HG03060 (cell line): ENCODE results near the gene DOCK1.

ENCODE experiments used
- ATAC-seq: cut with Tn5 transposase; IDR thresholded peaks from one replicate; pipeline ENCODE4 v1.9.1; 2021; ENCODE audit warnings: low read depth, moderate number of reproducible peaks; ENCODE audit not compliant: unreplicated experiment

Gene DOCK1

DNA sequence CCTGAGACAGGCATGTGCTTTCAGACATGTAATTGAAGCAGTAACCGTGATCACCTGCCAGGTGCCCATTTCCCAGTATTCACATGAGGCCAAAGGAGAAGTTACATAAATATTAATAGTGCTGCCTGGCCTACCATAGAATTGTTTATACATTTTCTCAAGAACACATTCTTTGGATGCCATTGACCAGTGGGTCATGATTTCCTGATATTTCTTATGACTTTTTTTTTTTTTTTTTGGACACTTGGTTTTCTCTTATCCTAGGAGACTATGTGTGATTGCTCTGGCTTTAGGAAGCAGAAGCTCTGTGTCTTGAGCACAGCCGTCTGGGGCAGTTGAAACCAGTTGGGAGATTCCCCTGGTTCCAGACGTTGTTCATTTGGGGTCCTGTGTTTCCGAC lies 500.0 kb downstream of the DOCK1 start:
- no peak for ATAC-seq

GRCh38 chr10:127406018-127406550 lies 500.9 kb downstream of the DOCK1 start:
- no peak for ATAC-seq

GRCh38 chr10:127407551-127407950 lies 502.3 kb downstream of the DOCK1 start:
- ATAC-seq = no peak

DNA sequence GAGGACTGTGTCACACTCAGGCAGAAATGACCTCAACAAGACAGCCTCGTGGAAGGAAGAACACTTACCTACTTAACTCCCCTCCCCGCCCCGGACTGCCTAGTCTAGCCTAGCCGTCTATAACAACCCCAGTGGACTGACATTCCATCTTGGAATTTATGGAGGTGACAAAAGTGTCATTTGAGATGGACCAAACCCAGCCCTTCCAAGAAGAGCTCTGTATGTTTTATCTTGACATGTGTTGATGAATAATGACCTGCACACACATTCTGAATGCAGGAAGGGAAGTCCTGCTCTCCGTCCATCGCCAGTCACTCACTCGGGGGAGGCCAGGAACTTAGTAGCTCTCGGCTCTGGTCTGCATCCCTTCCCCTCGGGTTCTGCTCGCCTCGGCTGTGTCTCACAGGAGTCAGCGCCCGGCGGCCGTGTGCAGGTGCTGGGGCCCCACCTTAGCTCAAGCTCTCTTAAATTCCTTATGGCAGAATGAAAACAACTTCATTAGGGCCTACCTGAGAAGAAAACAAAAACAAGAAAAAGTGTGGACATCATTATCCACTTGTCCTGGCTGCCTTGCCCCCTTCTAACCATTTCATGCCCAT lies 503.0 kb downstream of the DOCK1 start:
- ATAC-seq = no peak

DNA sequence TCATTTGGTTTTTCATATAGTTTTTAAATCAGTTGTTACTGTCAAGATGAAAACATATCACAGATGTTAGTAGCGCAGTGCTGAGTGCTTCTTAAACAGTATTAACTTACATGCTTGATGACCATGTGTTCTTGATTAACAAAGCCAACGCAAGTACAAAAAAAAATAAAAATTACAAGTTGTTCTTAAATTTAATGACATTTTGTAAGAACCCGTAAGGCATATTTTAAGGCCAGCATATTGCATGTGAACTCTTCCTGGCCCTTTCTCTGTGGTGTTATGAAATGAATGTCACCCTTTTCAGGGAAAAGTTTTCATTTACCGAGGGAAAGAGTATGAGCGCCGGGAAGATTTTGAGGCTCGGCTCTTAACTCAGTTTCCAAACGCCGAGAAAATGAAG lies 503.5 kb downstream of the DOCK1 start:
- ATAC-seq = no peak

- ATAC-seq = no peak
These were observed 504.8 kb downstream of the DOCK1 start for GRCh38 chr10:127410030-127410429.

- ATAC-seq = no peak
These were observed 505.8 kb downstream of the DOCK1 start for GRCh38 chr10:127411062-127411461.

DNA sequence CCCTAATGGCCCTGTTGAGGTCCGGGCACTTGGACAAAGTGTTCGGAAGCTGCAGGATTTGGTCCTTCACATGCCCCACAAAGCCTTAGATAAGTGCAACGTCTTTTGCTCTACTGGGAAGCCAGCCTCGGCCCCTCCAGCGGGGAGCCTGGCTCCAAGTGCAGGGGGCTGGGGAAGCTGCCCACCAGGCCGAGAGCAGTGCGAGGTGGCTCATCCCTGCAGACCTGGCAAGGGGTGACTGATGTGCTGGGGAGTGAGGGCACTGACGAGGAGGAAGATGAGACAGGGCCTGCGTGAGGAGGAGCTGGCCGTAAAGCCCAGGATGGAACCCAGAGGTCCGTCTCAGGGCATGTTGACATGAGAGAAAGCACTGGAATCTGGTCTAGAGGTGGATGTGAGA lies 508.1 kb downstream of the DOCK1 start:
- no peak for ATAC-seq

DNA sequence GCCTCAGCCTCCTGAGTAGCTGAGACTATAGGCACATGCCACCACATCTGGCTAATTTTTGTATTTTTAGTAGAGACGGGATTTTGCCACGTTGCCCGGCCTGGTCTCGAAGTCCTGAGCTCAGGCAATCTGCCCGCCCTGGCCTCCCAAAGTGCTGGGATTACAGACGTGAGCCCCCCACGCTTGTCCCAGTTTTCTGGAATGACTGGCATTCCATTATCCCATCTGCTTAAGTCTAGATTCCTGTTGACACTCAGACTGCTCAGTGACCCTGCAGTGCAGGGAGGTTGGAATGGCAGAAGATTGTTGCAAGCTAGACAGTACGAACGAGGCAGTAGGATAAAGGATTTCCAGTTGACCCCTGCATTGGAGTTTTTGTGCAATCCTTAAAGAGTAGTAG lies 508.8 kb downstream of the DOCK1 start:
- ATAC-seq = no peak

DNA sequence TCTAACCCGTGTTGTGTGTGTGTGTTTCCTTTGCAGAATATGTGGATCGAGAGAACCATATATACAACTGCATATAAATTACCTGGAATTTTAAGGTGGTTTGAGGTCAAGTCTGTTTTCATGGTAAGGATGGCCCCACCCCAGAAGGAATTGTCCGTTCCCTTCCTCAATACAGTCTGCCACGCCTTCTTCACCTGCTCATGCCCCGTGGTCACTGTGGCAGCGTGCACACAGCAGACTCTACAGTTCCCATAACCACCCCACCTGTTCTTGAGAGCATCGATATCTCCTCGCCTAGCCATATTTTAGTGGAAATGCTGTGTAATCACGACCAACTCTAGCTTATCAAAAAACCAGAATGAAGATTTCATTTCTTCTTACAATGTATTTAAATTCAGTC lies 509.9 kb downstream of the DOCK1 start:
- no peak for ATAC-seq

- ATAC-seq = no peak
These were observed 510.8 kb downstream of the DOCK1 start for GRCh38 chr10:127415901-127416581.

- ATAC-seq = no peak
These were observed 511.8 kb downstream of the DOCK1 start for GRCh38 chr10:127417031-127417430.

GRCh38 chr10:127417686-127418401 lies 512.6 kb downstream of the DOCK1 start:
- no peak for ATAC-seq

- ATAC-seq = no peak
These were observed 513.4 kb downstream of the DOCK1 start for GRCh38 chr10:127418536-127419168.

- ATAC-seq = no peak
These were observed 515.0 kb downstream of the DOCK1 start for GRCh38 chr10:127420138-127420684.

- no peak for ATAC-seq
These were observed 518.1 kb downstream of the DOCK1 start for GRCh38 chr10:127423218-127423915.

GRCh38 chr10:127424594-127425264 lies 519.5 kb downstream of the DOCK1 start:
- no peak for ATAC-seq

DNA sequence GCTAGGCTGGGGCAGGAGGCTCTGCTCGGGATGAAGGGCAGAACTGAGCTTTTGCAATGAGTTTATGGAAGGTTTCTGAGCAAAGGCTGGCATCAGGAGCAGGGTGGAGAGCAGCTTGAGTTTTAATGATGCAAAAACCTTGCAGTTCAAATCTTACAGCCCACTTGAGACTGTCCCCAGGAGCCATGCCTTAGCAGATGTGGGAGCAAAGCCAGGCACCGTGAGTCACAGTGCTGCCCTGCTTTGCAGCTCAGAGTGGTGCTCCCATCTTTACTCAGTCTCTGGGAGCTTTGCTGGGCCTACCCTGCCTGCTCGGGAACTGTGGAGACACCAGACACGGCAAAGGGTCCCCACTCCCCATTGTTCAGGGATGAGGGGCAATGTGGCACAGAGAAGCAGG lies 521.5 kb downstream of the DOCK1 start:
- ATAC-seq = no peak

DNA sequence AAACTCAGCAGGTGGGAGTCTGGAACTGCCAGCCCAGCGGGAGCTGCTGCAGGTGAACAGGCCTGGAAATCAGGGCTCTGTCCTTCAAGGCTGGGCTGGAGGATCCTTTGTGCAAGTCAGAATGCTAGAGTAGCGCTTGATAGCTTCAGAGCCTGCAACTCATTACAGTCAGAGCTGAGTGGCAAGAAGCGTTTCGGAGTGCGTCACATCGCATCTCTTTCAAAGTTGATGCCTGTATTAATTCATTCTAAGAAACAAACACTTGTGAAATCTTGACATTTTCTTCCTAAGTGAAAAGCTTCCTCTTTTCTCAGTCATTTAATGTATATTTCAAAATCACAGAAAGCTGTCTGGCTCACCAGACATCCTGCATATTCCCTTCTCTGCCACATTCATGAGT lies 522.7 kb downstream of the DOCK1 start:
- no peak for ATAC-seq
